ENCODE data around the gene ARHGEF11. TPM values are rescaled to one million over a fixed set of nuclear protein-coding genes. Genes with fewer than 3 reads are reported as not detected.

Gene ARHGEF11
- total RNA-seq, 1 experiment from 2014 or later: 38.1 TPM

- peaks cover 17% of the 10 kb centered on the region for H3K4me1 Mint-ChIP-seq
- H3K36me3 Mint-ChIP-seq: no peaks in the 10 kb centered on the region
- no peak overlapping the region for H3K27ac Mint-ChIP-seq
- TF ChIP-seq GABPB1 (CRISPR knock-in tag; IDR thresholded peaks at IDR 0.05) (no peak), E2F4 (CRISPR knock-in tag; IDR thresholded peaks at IDR 0.05; ENCODE audit: borderline replicate concordance, low read depth) (no peak)
- ATAC-seq (no peak), DNase-seq (ENCODE audit: low spot score) (no peak)
- CTCF ChIA-PET: interaction anchor here (1.5 to 4.3 kb wide), 5 partner anchors 10 to 222 kb away, joined by 10 to 42 read pairs (median 20); partner anchors contain the start of genes INSRR, NTRK1 and PEAR1
- POLR2A ChIA-PET: no interaction called here
- no peak overlapping the region for H3K4me3 Mint-ChIP-seq
- no peaks in the 10 kb centered on the region for H3K9me3 Mint-ChIP-seq
- H3K27me3 Mint-ChIP-seq (ENCODE audit: low read depth): peaks cover 26% of the 10 kb centered on the region
Observed at GRCh38 chr1:156911577-156912298, 133.8 kb downstream of the ARHGEF11 start.

GRCh38 chr1:156910309-156910782 is 135.2 kb downstream of the ARHGEF11 start:
- Mint-ChIP-seq H3K9me3 (no peaks in the 10 kb centered on the region), H3K27me3 (ENCODE audit: low read depth) (peaks cover 17% of the 10 kb centered on the region), H3K4me3 (peak overlapping the region; percentile 67), H3K36me3 (no peaks in the 10 kb centered on the region), H3K4me1 (peaks cover 17% of the 10 kb centered on the region), H3K27ac (no peak overlapping the region)
- POLR2A ChIA-PET: no interaction called here
- CTCF ChIA-PET: interaction anchor here (0.6 to 4.3 kb wide), 27 partner anchors 8 to 283 kb away, joined by 3 to 42 read pairs (median 5); partner anchors contain the start of genes INSRR, NTRK1, PEAR1 and PRCC
- ATAC-seq: peak; percentile 71
- DNase-seq (ENCODE audit: low spot score): peak; percentile 82
- TF ChIP-seq SOX15 (CRISPR knock-in tag; IDR thresholded peaks at IDR 0.05): no peak
- TF ChIP-seq CDX4 (CRISPR knock-in tag; IDR thresholded peaks at IDR 0.05; ENCODE audit: borderline replicate concordance): no peak
- no peak for TF ChIP-seq NR2C2 (CRISPR knock-in tag; IDR thresholded peaks at IDR 0.05)
- no peak for TF ChIP-seq JAZF1 (CRISPR knock-in tag; IDR thresholded peaks at IDR 0.05)
- TF ChIP-seq NFYB (CRISPR knock-in tag; conservative IDR thresholded peaks at IDR 0.05; ENCODE audit: low read depth): no peak
- TF ChIP-seq ZNF121 (CRISPR knock-in tag; IDR thresholded peaks at IDR 0.05): peak; percentile 35; the same call in 1 of the 2 replicates
- no peak for TF ChIP-seq ETV6 (CRISPR knock-in tag; IDR thresholded peaks at IDR 0.05)
- 0 out of 2 replicates have a peak, but pooled peaks have one; percentile 49 for TF ChIP-seq FOXP1 (CRISPR knock-in tag; IDR thresholded peaks at IDR 0.05; ENCODE audit: borderline replicate concordance)
- peak; percentile 77 for TF ChIP-seq ZNF281 (CRISPR knock-in tag; IDR thresholded peaks at IDR 0.05)
- TF ChIP-seq ZNF512 (CRISPR knock-in tag; IDR thresholded peaks at IDR 0.05; ENCODE audit: borderline replicate concordance): peak; percentile 97; the same call in 1 of the 2 replicates
- no peak for TF ChIP-seq NR3C1 (CRISPR knock-in tag; conservative IDR thresholded peaks at IDR 0.05; ENCODE audit: low read depth)
- TF ChIP-seq JUN (CRISPR knock-in tag; IDR thresholded peaks at IDR 0.05): no peak
- no peak for TF ChIP-seq TEAD1 (CRISPR knock-in tag; IDR thresholded peaks at IDR 0.05)
- no peak for TF ChIP-seq ZNF425 (CRISPR knock-in tag; conservative IDR thresholded peaks at IDR 0.05)
- TF ChIP-seq ZNF416 (CRISPR knock-in tag; IDR thresholded peaks at IDR 0.05): no peak
- no peak for TF ChIP-seq ZNF138 (CRISPR knock-in tag; conservative IDR thresholded peaks at IDR 0.05)
- no peak for TF ChIP-seq TP53 (CRISPR knock-in tag; IDR thresholded peaks at IDR 0.05)
- no peak for TF ChIP-seq ZNF232 (CRISPR knock-in tag; IDR thresholded peaks at IDR 0.05)
- 0 out of 2 replicates have a peak, but pooled peaks have one; percentile 35 for TF ChIP-seq CREB1 (CRISPR knock-in tag; IDR thresholded peaks at IDR 0.05)
- no peak for TF ChIP-seq ZNF263 (CRISPR knock-in tag; IDR thresholded peaks at IDR 0.05; ENCODE audit: low read depth)
- TF ChIP-seq ZMAT4 (CRISPR knock-in tag; IDR thresholded peaks at IDR 0.05): no peak
- TF ChIP-seq HMGXB4 (CRISPR knock-in tag; IDR thresholded peaks at IDR 0.05): 0 out of 2 replicates have a peak, but pooled peaks have one; percentile 54
